HepG2 (cell line): ENCODE data around the gene SCMH1. TPM values are rescaled to one million over a fixed set of nuclear protein-coding genes. Genes with fewer than 3 reads are reported as not detected.

Experiments
- ATAC-seq: fragments of 200-7000 bp; cut with Tn5 transposase; 3 replicates; pipeline ENCODE4 v1.9.1; 2020; ENCODE audit warnings: mild to moderate bottlenecking, moderate library complexity
- BruUV-seq: library from RNA; stranded (reverse); fragments of 400-500 nt; replicated peaks from 2 replicates; lab custom pipeline; 2021; lab: Mats Ljungman, UMichigan
- CTCF ChIA-PET: fragments of 300-600 bp; formaldehyde crosslinking; extraction: SDS; loops from one replicate; lab custom pipeline; 2021; ENCODE audit warnings: low total read pairs, inconsistent platforms, low intra/inter-chr PET ratio; lab: Yijun Ruan, JAX
- POLR2A ChIA-PET: fragments of 350-600 bp; sonication (Branson Sonifier 250); formaldehyde crosslinking; loops from one replicate; lab custom pipeline; 2020; ENCODE audit warnings: antibody characterized with exemption, inconsistent platforms; lab: Yijun Ruan, JAX
- DNase-seq: peaks from one replicate; pipeline ENCODE4 v3.0.0-alpha.2; 2015; ENCODE audit warnings: low spot score
- FAIRE-seq: peaks from 3 replicates; lab custom pipeline; 2011; peaks lifted over from hg19 to GRCh38; lab: Jason Lieb, UNC
- H2AFZ ChIP-seq: one replicate; pipeline ENCODE4 v1.6.1; 2011; ENCODE audit warnings: low read length, inconsistent platforms
- H3K27ac ChIP-seq: fragments of 300-600 bp; 3 replicates; pipeline ENCODE4 v1.8.0; 2011; ENCODE audit warnings: mixed run types, mild to moderate bottlenecking, mixed read lengths, low read length, inconsistent platforms; ENCODE audit not compliant: insufficient read depth; ENCODE audit errors: extremely low read length
- H3K27me3 ChIP-seq, 2 experiments: fragments of 200-600 bp in 1 of 2; 2 replicates in 1 of 2; 3 replicates in 1 of 2; pipeline versions ENCODE4 v1.6.0 to v1.8.0; 2011; ENCODE audit warnings: low read length in 2 of 2, mild to moderate bottlenecking in 2 of 2, moderate library complexity in 2 of 2, inconsistent platforms in 1 of 2; ENCODE audit not compliant: insufficient read depth in 2 of 2, control insufficient read depth in 1 of 2
- H3K36me3 ChIP-seq, 2 experiments: fragments of 200-600 bp in 1 of 2; replicated peaks in 1 of 2; 2 replicates in 1 of 2; 3 replicates in 1 of 2; pipeline versions ENCODE4 v1.5.1 to v1.8.0; 2011; ENCODE audit warnings: low read length in 2 of 2, inconsistent platforms in 1 of 2; ENCODE audit not compliant: insufficient read depth in 2 of 2, control insufficient read depth in 1 of 2
- H3K4me1 ChIP-seq: 2 replicates; pipeline ENCODE4 v1.5.1; 2012; ENCODE audit warnings: low read length, inconsistent platforms; ENCODE audit not compliant: insufficient read depth
- H3K4me2 ChIP-seq: 2 replicates; pipeline ENCODE4 v1.6.0; 2011; ENCODE audit warnings: low read depth, low read length, inconsistent platforms
- H3K4me3 ChIP-seq, 3 experiments: fragments of 200-600 bp in 1 of 3; sonication (generic), shearing (Covaris generic) in 1 of 3; replicated peaks in 1 of 3; 2 replicates each; pipeline ENCODE4 v1.5.1; 2011 to 2016; ENCODE audit warnings: low read length in 3 of 3, inconsistent platforms in 2 of 3, low read depth in 2 of 3, mild to moderate bottlenecking in 2 of 3, control low read depth in 1 of 3, mixed read lengths in 1 of 3; ENCODE audit not compliant: insufficient read depth in 1 of 3
- H3K79me2 ChIP-seq: one replicate; pipeline ENCODE4 v1.6.1; 2011; ENCODE audit warnings: low read length, inconsistent platforms; ENCODE audit not compliant: insufficient read depth
- H3K9ac ChIP-seq: 2 replicates; pipeline ENCODE4 v1.6.0; 2011; ENCODE audit warnings: mild to moderate bottlenecking, low read depth, low read length, inconsistent platforms; ENCODE audit not compliant: insufficient read depth
- H3K9me3 ChIP-seq: 2 replicates; pipeline ENCODE4 v1.5.1; 2012; ENCODE audit warnings: mild to moderate bottlenecking, low read length
- H4K20me1 ChIP-seq: 2 replicates; pipeline ENCODE4 v1.6.0; 2011; ENCODE audit warnings: inconsistent platforms, mild to moderate bottlenecking, low read length, moderate library complexity; ENCODE audit not compliant: insufficient read depth
- FOSL2 ChIP-seq: sonication (generic); formaldehyde crosslinking; IDR thresholded peaks from 2 replicates; pipeline ENCODE4 v1.4.0; 2020; ENCODE audit warnings: missing genetic modification reagents
- HOXA9 ChIP-seq: sonication (generic); formaldehyde crosslinking; IDR thresholded peaks from 2 replicates; pipeline ENCODE4 v1.8.1; 2022; ENCODE audit warnings: missing genetic modification reagents, mild to moderate bottlenecking, moderate library complexity, borderline replicate concordance
- IKZF5 ChIP-seq: IDR thresholded peaks from 2 replicates; pipeline ENCODE4 v1.6.1; 2018; ENCODE audit warnings: missing genetic modification reagents, mild to moderate bottlenecking, missing compliant biosample characterization
- JUND ChIP-seq: sonication (generic); formaldehyde crosslinking; IDR thresholded peaks from 2 replicates; pipeline ENCODE4 v1.8.0; 2022; ENCODE audit warnings: mild to moderate bottlenecking, missing genetic modification reagents
- NFATC3 ChIP-seq: sonication (generic); formaldehyde crosslinking; IDR thresholded peaks from 2 replicates; pipeline ENCODE4 v1.5.1; 2020; ENCODE audit warnings: mild to moderate bottlenecking, missing genetic modification reagents
- RFXANK ChIP-seq: IDR thresholded peaks from 2 replicates; pipeline ENCODE4 v1.6.1; 2016
- SMYD3 ChIP-seq: sonication (generic); formaldehyde crosslinking; IDR thresholded peaks from 2 replicates; pipeline ENCODE4 v1.8.1; 2023; ENCODE audit warnings: mild to moderate bottlenecking, missing genetic modification reagents
- SOX13 ChIP-seq, 3 experiments: fragments of 450-650 bp in 1 of 3; sonication (generic) in 1 of 3; formaldehyde crosslinking in 1 of 3; IDR thresholded peaks in 2 of 3; conservative IDR thresholded peaks in 1 of 3; 2 replicates each; pipeline versions ENCODE4 v1.5.0 to v1.6.1; 2016 to 2020; ENCODE audit warnings: antibody characterized with exemption in 1 of 3, mild to moderate bottlenecking in 1 of 3, missing compliant biosample characterization in 1 of 3, missing genetic modification reagents in 1 of 3, moderate library complexity in 1 of 3
- ZNF564 ChIP-seq: sonication (generic); formaldehyde crosslinking; IDR thresholded peaks from 2 replicates; pipeline ENCODE4 v1.8.1; 2023; ENCODE audit warnings: mild to moderate bottlenecking, missing genetic modification reagents
- ZNF776 ChIP-seq: sonication (generic); formaldehyde crosslinking; IDR thresholded peaks from 2 replicates; pipeline ENCODE4 v1.4.0; 2020; ENCODE audit warnings: mild to moderate bottlenecking, missing genetic modification reagents
- ZNF780A ChIP-seq: sonication (generic); formaldehyde crosslinking; IDR thresholded peaks from 2 replicates; pipeline ENCODE4 v1.8.0; 2022; ENCODE audit warnings: mild to moderate bottlenecking, missing genetic modification reagents, moderate library complexity
- ZNF792 ChIP-seq: IDR thresholded peaks from 2 replicates; pipeline ENCODE4 v1.6.1; 2016
- ZNF878 ChIP-seq: sonication (generic); formaldehyde crosslinking; IDR thresholded peaks from 2 replicates; pipeline ENCODE4 v1.8.1; 2023; ENCODE audit warnings: mild to moderate bottlenecking, missing genetic modification reagents, moderate library complexity
- WGBS: methylation state at CpG from one replicate; pipeline ENCODE4 v1.1.6; 2017; ENCODE audit warnings: low lambda C conversion rate; 5-methylcytosine and 5-hydroxymethylcytosine counted together
- in situ Hi-C: cut with HindIII; loops from 2 replicates; pipeline ENCODE4 v1.10.0; 2017; ENCODE audit warnings: low pct_unique_long_range_greater_than_20kb; ENCODE audit not compliant: extremely low pct_ligation_motif_present
- intact Hi-C: fragments of 100-400 bp; cut with micrococcal nuclease; formaldehyde crosslinking; loops from one replicate; pipeline ENCODE4 v1.10.0; 2022; ENCODE audit not compliant: unreplicated experiment
- polyA plus RNA-seq, 8 experiments: library from polyadenylated mRNA; depleted of rRNA in 3 of 8; stranded (reverse) in 7 of 8; unstranded in 1 of 8; fragments of >200 nt; fragmentation: Illumina TruSeq in 4 of 8; extraction: Trizol in 4 of 8; gene quantifications; 2 replicates each; pipeline versions ENCODE4 v1.2.1 to v1.2.3, GENCODE V29; 2011 to 2016; ENCODE audit warnings: low read depth in 4 of 8, missing spikeins in 1 of 8, mixed read lengths in 1 of 8; ENCODE audit not compliant: insufficient read depth in 1 of 8
- total RNA-seq, 5 experiments: library from RNA; depleted of rRNA; stranded (reverse); fragments of >200 nt; fragmentation: Illumina TruSeq; extraction: Trizol; gene quantifications; 2 replicates each; pipeline ENCODE4 v1.2.3, GENCODE V29; 2016; ENCODE audit warnings: low read depth in 1 of 5
- TF ChIP-seq, protein P1 (sequence below): sonication (generic); formaldehyde crosslinking; conservative IDR thresholded peaks from 2 replicates; pipeline ENCODE4 v1.5.0; 2020; ENCODE audit warnings: missing genetic modification reagents
- TF ChIP-seq, protein P2 (sequence below): sonication (generic); formaldehyde crosslinking; IDR thresholded peaks from 2 replicates; pipeline ENCODE4 v1.4.0; 2020; ENCODE audit warnings: mild to moderate bottlenecking, missing genetic modification reagents
- TF ChIP-seq, protein P3 (sequence below): sonication (generic); formaldehyde crosslinking; IDR thresholded peaks from 2 replicates; pipeline ENCODE4 v1.4.0; 2020; ENCODE audit warnings: mild to moderate bottlenecking, low read depth, missing genetic modification reagents

The SCMH1 gene
- total and polyA plus RNA-seq, 2 of the 13 experiments (the other 11 are each of a cell fraction or from before 2014, with no cell fraction given): 41.8 to 52.6 TPM

- TF ChIP-seq, protein P1, sequence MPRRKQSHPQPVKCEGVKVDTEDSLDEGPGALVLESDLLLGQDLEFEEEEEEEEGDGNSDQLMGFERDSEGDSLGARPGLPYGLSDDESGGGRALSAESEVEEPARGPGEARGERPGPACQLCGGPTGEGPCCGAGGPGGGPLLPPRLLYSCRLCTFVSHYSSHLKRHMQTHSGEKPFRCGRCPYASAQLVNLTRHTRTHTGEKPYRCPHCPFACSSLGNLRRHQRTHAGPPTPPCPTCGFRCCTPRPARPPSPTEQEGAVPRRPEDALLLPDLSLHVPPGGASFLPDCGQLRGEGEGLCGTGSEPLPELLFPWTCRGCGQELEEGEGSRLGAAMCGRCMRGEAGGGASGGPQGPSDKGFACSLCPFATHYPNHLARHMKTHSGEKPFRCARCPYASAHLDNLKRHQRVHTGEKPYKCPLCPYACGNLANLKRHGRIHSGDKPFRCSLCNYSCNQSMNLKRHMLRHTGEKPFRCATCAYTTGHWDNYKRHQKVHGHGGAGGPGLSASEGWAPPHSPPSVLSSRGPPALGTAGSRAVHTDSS (CRISPR knock-in tag): no peak
- no peak for TF ChIP-seq HOXA9 (CRISPR knock-in tag)
- no peak for TF ChIP-seq ZNF792 (CRISPR knock-in tag)
- no peak for TF ChIP-seq JUND
- no peak for TF ChIP-seq SOX13 (IDR thresholded peaks at IDR 0.05)
- no peak for TF ChIP-seq SOX13 (CRISPR knock-in tag; conservative IDR thresholded peaks at IDR 0.05 in 1 of 2, IDR thresholded peaks at IDR 0.05 in 1 of 2)
- TF ChIP-seq SMYD3 (CRISPR knock-in tag): no peak
- TF ChIP-seq, protein P2, sequence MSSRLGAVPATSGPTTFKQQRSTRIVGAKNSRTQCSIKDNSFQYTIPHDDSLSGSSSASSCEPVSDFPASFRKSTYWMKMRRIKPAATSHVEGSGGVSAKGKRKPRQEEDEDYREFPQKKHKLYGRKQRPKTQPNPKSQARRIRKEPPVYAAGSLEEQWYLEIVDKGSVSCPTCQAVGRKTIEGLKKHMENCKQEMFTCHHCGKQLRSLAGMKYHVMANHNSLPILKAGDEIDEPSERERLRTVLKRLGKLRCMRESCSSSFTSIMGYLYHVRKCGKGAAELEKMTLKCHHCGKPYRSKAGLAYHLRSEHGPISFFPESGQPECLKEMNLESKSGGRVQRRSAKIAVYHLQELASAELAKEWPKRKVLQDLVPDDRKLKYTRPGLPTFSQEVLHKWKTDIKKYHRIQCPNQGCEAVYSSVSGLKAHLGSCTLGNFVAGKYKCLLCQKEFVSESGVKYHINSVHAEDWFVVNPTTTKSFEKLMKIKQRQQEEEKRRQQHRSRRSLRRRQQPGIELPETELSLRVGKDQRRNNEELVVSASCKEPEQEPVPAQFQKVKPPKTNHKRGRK (CRISPR knock-in tag): no peak
These were observed 197.9 kb downstream of the SCMH1 start (continued) for GRCh38 chr1:41044187-41044586.

- FAIRE-seq: no peak
- Histone ChIP-seq H2AFZ (no peak overlapping the region), H3K9me3 (no peaks in the 10 kb centered on the region), H3K4me1 (peaks cover 13% of the 10 kb centered on the region), H3K27me3 (no peaks in the 10 kb centered on the region), H3K4me3 (no peak overlapping the region), H3K36me3 (peaks cover 24 to 50% of the 10 kb centered on the region in 2 experiments), H3K9ac (no peak overlapping the region), H3K79me2 (no peaks in the 10 kb centered on the region), H3K4me2 (no peak overlapping the region), H4K20me1 (no peaks in the 10 kb centered on the region), H3K27ac (no peak overlapping the region)
- 95% methylated on average over 3 of the region's 3 CpGs for WGBS
- intact Hi-C loops (no loop called here), in situ Hi-C loops (no loop called here)
- ATAC-seq: no peak
- ChIA-PET CTCF (no interaction called here), POLR2A (no interaction called here)
- no TSS peak for BruUV-seq
- no peak for DNase-seq
- TF ChIP-seq, protein P3, sequence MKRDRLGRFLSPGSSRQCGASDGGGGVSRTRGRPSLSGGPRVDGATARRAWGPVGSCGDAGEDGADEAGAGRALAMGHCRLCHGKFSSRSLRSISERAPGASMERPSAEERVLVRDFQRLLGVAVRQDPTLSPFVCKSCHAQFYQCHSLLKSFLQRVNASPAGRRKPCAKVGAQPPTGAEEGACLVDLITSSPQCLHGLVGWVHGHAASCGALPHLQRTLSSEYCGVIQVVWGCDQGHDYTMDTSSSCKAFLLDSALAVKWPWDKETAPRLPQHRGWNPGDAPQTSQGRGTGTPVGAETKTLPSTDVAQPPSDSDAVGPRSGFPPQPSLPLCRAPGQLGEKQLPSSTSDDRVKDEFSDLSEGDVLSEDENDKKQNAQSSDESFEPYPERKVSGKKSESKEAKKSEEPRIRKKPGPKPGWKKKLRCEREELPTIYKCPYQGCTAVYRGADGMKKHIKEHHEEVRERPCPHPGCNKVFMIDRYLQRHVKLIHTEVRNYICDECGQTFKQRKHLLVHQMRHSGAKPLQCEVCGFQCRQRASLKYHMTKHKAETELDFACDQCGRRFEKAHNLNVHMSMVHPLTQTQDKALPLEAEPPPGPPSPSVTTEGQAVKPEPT (CRISPR knock-in tag): no peak
- TF ChIP-seq ZNF564 (CRISPR knock-in tag): no peak
- TF ChIP-seq NFATC3 (CRISPR knock-in tag): no peak
- no peak for TF ChIP-seq ZNF776 (CRISPR knock-in tag)
- no peak for TF ChIP-seq ZNF780A (CRISPR knock-in tag)
- TF ChIP-seq ZNF878 (CRISPR knock-in tag): no peak
- no peak for TF ChIP-seq RFXANK (CRISPR knock-in tag)
- no peak for TF ChIP-seq IKZF5 (CRISPR knock-in tag)
- no peak for TF ChIP-seq FOSL2 (CRISPR knock-in tag)
These were observed 200.4 kb downstream of the SCMH1 start for GRCh38 chr1:41041614-41042270.
